HEK293 (cell line): Measurements from ENCODE around the gene CCNB3.

ENCODE experiments used
- CTCF ChIA-PET: fragments of 350-600 bp; formaldehyde crosslinking; extraction: SDS; loops from one replicate; lab custom pipeline; 2021; ENCODE audit warnings: antibody characterized with exemption; lab: Yijun Ruan, JAX
- POLR2A ChIA-PET: fragments of 300-600 bp; formaldehyde crosslinking; extraction: SDS; loops from one replicate; lab custom pipeline; 2020; ENCODE audit warnings: antibody characterized with exemption, inconsistent platforms; lab: Yijun Ruan, JAX
- H3K27ac ChIP-seq: fragments of 200-500 bp; sonication (Bioruptor generic); 2 replicates; pipeline ENCODE4 v1.5.1; 2014; ENCODE audit warnings: low read depth, low read length, control low read depth, inconsistent platforms; ENCODE audit errors: extremely low read depth
- H3K36me3 ChIP-seq, 2 experiments: fragments of 200-500 bp in 1 of 2; sonication (Bioruptor generic) in 1 of 2; 1 replicate in 1 of 2; 2 replicates in 1 of 2; pipeline ENCODE4 v1.5.1; 2014 to 2017; ENCODE audit warnings: inconsistent platforms in 2 of 2, low read length in 2 of 2; ENCODE audit not compliant: control insufficient read depth in 2 of 2, insufficient read depth in 1 of 2
- H3K4me1 ChIP-seq: fragments of 200-500 bp; sonication (Bioruptor generic); 2 replicates; pipeline ENCODE4 v1.5.1; 2014; ENCODE audit warnings: mild to moderate bottlenecking, low read length, inconsistent platforms; ENCODE audit not compliant: control insufficient read depth, insufficient read depth
- H3K4me3 ChIP-seq: 2 replicates; pipeline ENCODE4 v1.5.1; 2011; ENCODE audit warnings: low read depth, mild to moderate bottlenecking, control low read depth, low read length, moderate library complexity
- H3K9me3 ChIP-seq: fragments of 200-500 bp; sonication (Bioruptor generic); 2 replicates; pipeline ENCODE4 v1.5.1; 2014; ENCODE audit warnings: low read depth, low read length, inconsistent platforms; ENCODE audit not compliant: control insufficient read depth, insufficient read depth
- KLF8 ChIP-seq: fragments of 450-650 bp; formaldehyde crosslinking; IDR thresholded peaks from 2 replicates; pipeline ENCODE4 v1.5.1; 2016; ENCODE audit warnings: missing biosample characterization, missing genetic modification characterization
- MEIS1 ChIP-seq: sonication (generic); formaldehyde crosslinking; IDR thresholded peaks from 2 replicates; pipeline ENCODE4 v1.8.1; 2022; ENCODE audit warnings: missing genetic modification reagents, mild to moderate bottlenecking, borderline replicate concordance
- MYNN ChIP-seq: fragments of 450-650 bp; formaldehyde crosslinking; IDR thresholded peaks from 2 replicates; pipeline ENCODE4 v1.5.1; 2016; ENCODE audit warnings: missing biosample characterization, missing genetic modification characterization, borderline replicate concordance
- MZF1 ChIP-seq: fragments of 450-650 bp; formaldehyde crosslinking; IDR thresholded peaks from 2 replicates; pipeline ENCODE4 v1.5.1; 2017; ENCODE audit warnings: missing biosample characterization, missing genetic modification characterization, borderline replicate concordance
- SCRT1 ChIP-seq: fragments of 450-650 bp; formaldehyde crosslinking; IDR thresholded peaks from 2 replicates; pipeline ENCODE4 v1.5.1; 2016; ENCODE audit warnings: missing biosample characterization, missing genetic modification characterization, borderline replicate concordance
- SP3 ChIP-seq: fragments of 450-650 bp; formaldehyde crosslinking; IDR thresholded peaks from 2 replicates; pipeline ENCODE4 v1.5.1; 2016; ENCODE audit warnings: missing biosample characterization, missing genetic modification characterization
- SP7 ChIP-seq: fragments of 450-650 bp; formaldehyde crosslinking; IDR thresholded peaks from 2 replicates; pipeline ENCODE4 v1.5.1; 2016; ENCODE audit warnings: missing biosample characterization, missing genetic modification characterization
- ZBTB1 ChIP-seq: fragments of 450-650 bp; formaldehyde crosslinking; IDR thresholded peaks from 2 replicates; pipeline ENCODE4 v1.5.1; 2016; ENCODE audit warnings: missing biosample characterization, missing genetic modification characterization
- ZBTB48 ChIP-seq: fragments of 450-650 bp; formaldehyde crosslinking; IDR thresholded peaks from 2 replicates; pipeline ENCODE4 v1.5.1; 2016; ENCODE audit warnings: missing biosample characterization, missing genetic modification characterization
- ZBTB7A ChIP-seq: fragments of 450-650 bp; formaldehyde crosslinking; IDR thresholded peaks from 2 replicates; pipeline ENCODE4 v1.5.1; 2016; ENCODE audit warnings: low read depth, missing biosample characterization, missing genetic modification characterization
- ZEB2 ChIP-seq: fragments of 450-650 bp; formaldehyde crosslinking; IDR thresholded peaks from 2 replicates; pipeline ENCODE4 v1.5.1; 2016; ENCODE audit warnings: missing biosample characterization, missing genetic modification characterization
- ZFP37 ChIP-seq: fragments of 450-650 bp; formaldehyde crosslinking; IDR thresholded peaks from 2 replicates; pipeline ENCODE4 v1.5.1; 2016; ENCODE audit warnings: missing biosample characterization, missing genetic modification characterization
- ZNF140 ChIP-seq: fragments of 450-650 bp; formaldehyde crosslinking; IDR thresholded peaks from 2 replicates; pipeline ENCODE4 v1.5.1; 2016; ENCODE audit warnings: missing biosample characterization, missing genetic modification characterization
- ZNF174 ChIP-seq: fragments of 450-650 bp; formaldehyde crosslinking; IDR thresholded peaks from 2 replicates; pipeline ENCODE4 v1.5.0; 2017; ENCODE audit warnings: missing biosample characterization, mild to moderate bottlenecking, missing genetic modification characterization
- ZNF202 ChIP-seq: fragments of 450-650 bp; formaldehyde crosslinking; IDR thresholded peaks from 2 replicates; pipeline ENCODE4 v1.5.1; 2016; ENCODE audit warnings: missing biosample characterization, missing genetic modification characterization, borderline replicate concordance
- ZNF48 ChIP-seq: fragments of 450-650 bp; formaldehyde crosslinking; IDR thresholded peaks from 2 replicates; pipeline ENCODE4 v1.5.1; 2016; ENCODE audit warnings: missing biosample characterization, missing genetic modification characterization
- ZNF521 ChIP-seq: fragments of 450-650 bp; formaldehyde crosslinking; IDR thresholded peaks from 2 replicates; pipeline ENCODE4 v1.5.1; 2017; ENCODE audit warnings: missing biosample characterization, mild to moderate bottlenecking, missing genetic modification characterization
- ZNF558 ChIP-seq: fragments of 450-650 bp; formaldehyde crosslinking; IDR thresholded peaks from 2 replicates; pipeline ENCODE4 v1.5.1; 2016; ENCODE audit warnings: missing biosample characterization, missing genetic modification characterization
- ZNF561 ChIP-seq: fragments of 450-650 bp; IDR thresholded peaks from 2 replicates; pipeline ENCODE4 v1.5.1; 2018; ENCODE audit warnings: missing biosample characterization, missing genetic modification characterization, borderline replicate concordance
- ZNF629 ChIP-seq: fragments of 450-650 bp; formaldehyde crosslinking; IDR thresholded peaks from 2 replicates; pipeline ENCODE4 v1.5.1; 2017; ENCODE audit warnings: missing biosample characterization, missing genetic modification characterization
- ZNF747 ChIP-seq: fragments of 450-650 bp; formaldehyde crosslinking; IDR thresholded peaks from 2 replicates; pipeline ENCODE4 v1.5.1; 2016; ENCODE audit warnings: missing biosample characterization, missing genetic modification characterization
- ZNF777 ChIP-seq: fragments of 450-650 bp; formaldehyde crosslinking; IDR thresholded peaks from 2 replicates; pipeline ENCODE4 v1.5.1; 2017; ENCODE audit warnings: missing biosample characterization, missing genetic modification characterization, borderline replicate concordance
- ZNF791 ChIP-seq: fragments of 450-650 bp; formaldehyde crosslinking; IDR thresholded peaks from 2 replicates; pipeline ENCODE4 v1.5.1; 2016; ENCODE audit warnings: missing biosample characterization, missing genetic modification characterization
- ZNF792 ChIP-seq: fragments of 450-650 bp; formaldehyde crosslinking; IDR thresholded peaks from 2 replicates; pipeline ENCODE4 v1.5.1; 2016; ENCODE audit warnings: missing biosample characterization, missing genetic modification characterization
- ZXDB ChIP-seq: fragments of 450-650 bp; formaldehyde crosslinking; IDR thresholded peaks from 2 replicates; pipeline ENCODE4 v1.5.1; 2016; ENCODE audit warnings: missing biosample characterization, missing genetic modification characterization
- TF ChIP-seq, protein P1 (sequence below): fragments of 450-650 bp; formaldehyde crosslinking; IDR thresholded peaks from 2 replicates; pipeline ENCODE4; 2016; ENCODE audit warnings: missing biosample characterization, missing genetic modification characterization
- TF ChIP-seq, protein P2 (sequence below): fragments of 450-650 bp; formaldehyde crosslinking; IDR thresholded peaks from 2 replicates; pipeline ENCODE4 v1.5.1; 2016; ENCODE audit warnings: missing biosample characterization, missing genetic modification characterization
- TF ChIP-seq, protein P3 (sequence below): fragments of 450-650 bp; IDR thresholded peaks from 2 replicates; pipeline ENCODE4 v1.5.1; 2018; ENCODE audit warnings: missing biosample characterization, mild to moderate bottlenecking, missing genetic modification characterization
- TF ChIP-seq, protein P4 (sequence below): fragments of 450-650 bp; formaldehyde crosslinking; IDR thresholded peaks from 2 replicates; pipeline ENCODE4 v1.5.1; 2016; ENCODE audit warnings: missing biosample characterization, missing genetic modification characterization

The CCNB3 gene

DNA sequence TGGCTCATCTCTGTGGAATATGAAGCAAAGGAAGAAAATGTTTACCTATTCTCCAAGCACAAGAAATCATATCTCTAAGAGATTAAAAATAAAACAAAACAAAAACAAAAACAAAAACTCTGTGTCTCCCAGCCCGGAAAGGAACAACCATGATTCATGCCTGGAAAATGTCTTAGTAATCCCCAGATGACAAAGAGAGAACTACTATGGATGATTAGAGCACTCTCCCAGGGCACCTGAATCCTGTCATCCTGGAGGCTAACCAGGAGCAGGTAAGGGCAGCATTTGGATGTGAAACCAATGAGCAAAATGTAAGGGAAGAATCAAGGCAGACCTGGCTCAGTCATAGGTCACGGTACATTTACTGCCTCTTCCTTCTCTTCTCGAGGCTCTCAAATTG lies 2.0 kb upstream of the CCNB3 start (continued):
- TF ChIP-seq SP3 (tag by site-specific recombination) (no peak), ZNF202 (no peak), ZNF558 (tag by site-specific recombination) (no peak), ZNF521 (tag by site-specific recombination) (no peak), ZFP37 (tag by site-specific recombination) (no peak)

DNA sequence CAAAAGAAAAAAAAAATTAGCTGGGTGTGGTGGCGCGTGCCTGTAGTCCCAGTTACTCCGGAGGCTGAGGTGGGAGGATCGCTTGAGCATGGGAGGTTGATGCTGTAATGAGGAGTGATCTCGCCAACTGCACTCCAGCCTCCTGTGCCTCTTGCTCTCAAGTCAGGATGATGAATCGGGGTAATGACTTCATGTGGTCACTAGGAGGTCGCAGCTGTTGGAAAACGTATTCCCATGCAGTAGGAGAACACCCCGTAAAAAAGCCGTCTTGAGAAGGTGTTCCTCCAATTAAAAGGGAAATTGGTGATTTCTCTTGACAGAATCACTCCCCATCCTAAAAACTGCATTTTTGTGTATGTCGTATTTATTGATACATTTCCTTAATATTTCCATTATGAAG lies 2.2 kb downstream of the CCNB3 start:
- ChIA-PET CTCF (interaction anchor here (0.7 to 4.5 kb wide), 3 partner anchors 107 to 291 kb away, joined by 3 to 36 read pairs (median 3); no protein-coding TSS in a partner anchor), POLR2A (no interaction called here)
- Histone ChIP-seq H3K9me3 (no peaks in the 10 kb centered on the region), H3K27ac (no peak overlapping the region), H3K4me1 (no peaks in the 10 kb centered on the region), H3K4me3 (no peak overlapping the region), H3K36me3 (no peaks in the 10 kb centered on the region)
- TF ChIP-seq ZBTB7A (no peak), ZNF561 (tag by site-specific recombination) (no peak), ZBTB1 (tag by site-specific recombination) (no peak), ZNF48 (tag by site-specific recombination) (no peak), ZXDB (tag by site-specific recombination) (no peak), ZNF629 (tag by site-specific recombination) (no peak), MZF1 (tag by site-specific recombination) (no peak), SP7 (tag by site-specific recombination) (no peak), SCRT1 (tag by site-specific recombination) (no peak), MEIS1 (CRISPR knock-in tag) (no peak)

DNA sequence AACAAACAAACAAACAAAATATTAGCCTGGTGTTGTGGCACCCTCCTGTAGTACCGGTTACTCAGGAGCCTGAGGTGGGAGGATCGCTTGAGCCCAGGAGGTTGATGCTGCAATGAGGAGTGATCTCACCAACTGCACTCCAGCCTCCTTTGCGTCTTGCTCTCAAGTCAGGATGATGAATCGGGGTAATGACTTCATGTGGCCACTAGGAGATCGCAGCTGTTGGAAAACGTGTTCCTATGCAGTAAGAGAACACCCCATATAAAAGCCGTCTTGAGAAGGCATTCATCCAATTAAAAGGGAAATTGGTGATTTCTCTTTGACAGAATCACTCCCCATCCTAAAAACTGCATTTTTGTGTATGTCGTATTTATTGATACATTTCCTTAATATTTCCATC lies 6.9 kb downstream of the CCNB3 start:
- H3K4me1 ChIP-seq = no peaks in the 10 kb centered on the region
- no peak overlapping the region for H3K4me3 ChIP-seq
- ChIA-PET CTCF (interaction anchor here (0.5 to 1.2 kb wide), 2 partner anchors 13 to 20 kb away, joined by 3 read pairs; no protein-coding TSS in a partner anchor), POLR2A (no interaction called here)
- H3K27ac ChIP-seq = no peak overlapping the region
- H3K9me3 ChIP-seq = no peaks in the 10 kb centered on the region
- H3K36me3 ChIP-seq = no peaks in the 10 kb centered on the region
- no peak for TF ChIP-seq ZBTB48 (tag by site-specific recombination)
- TF ChIP-seq, protein P1, sequence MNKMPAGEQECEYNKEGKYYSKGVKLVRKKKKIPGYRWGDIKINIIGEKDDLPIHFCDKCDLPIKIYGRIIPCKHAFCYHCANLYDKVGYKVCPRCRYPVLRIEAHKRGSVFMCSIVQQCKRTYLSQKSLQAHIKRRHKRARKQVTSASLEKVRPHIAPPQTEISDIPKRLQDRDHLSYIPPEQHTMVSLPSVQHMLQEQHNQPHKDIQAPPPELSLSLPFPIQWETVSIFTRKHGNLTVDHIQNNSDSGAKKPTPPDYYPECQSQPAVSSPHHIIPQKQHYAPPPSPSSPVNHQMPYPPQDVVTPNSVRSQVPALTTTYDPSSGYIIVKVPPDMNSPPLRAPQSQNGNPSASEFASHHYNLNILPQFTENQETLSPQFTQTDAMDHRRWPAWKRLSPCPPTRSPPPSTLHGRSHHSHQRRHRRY (tag by site-specific recombination) = no peak
- TF ChIP-seq, protein P2, sequence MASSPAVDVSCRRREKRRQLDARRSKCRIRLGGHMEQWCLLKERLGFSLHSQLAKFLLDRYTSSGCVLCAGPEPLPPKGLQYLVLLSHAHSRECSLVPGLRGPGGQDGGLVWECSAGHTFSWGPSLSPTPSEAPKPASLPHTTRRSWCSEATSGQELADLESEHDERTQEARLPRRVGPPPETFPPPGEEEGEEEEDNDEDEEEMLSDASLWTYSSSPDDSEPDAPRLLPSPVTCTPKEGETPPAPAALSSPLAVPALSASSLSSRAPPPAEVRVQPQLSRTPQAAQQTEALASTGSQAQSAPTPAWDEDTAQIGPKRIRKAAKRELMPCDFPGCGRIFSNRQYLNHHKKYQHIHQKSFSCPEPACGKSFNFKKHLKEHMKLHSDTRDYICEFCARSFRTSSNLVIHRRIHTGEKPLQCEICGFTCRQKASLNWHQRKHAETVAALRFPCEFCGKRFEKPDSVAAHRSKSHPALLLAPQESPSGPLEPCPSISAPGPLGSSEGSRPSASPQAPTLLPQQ (tag by site-specific recombination) = no peak
- no peak for TF ChIP-seq ZNF777
- TF ChIP-seq, protein P3, sequence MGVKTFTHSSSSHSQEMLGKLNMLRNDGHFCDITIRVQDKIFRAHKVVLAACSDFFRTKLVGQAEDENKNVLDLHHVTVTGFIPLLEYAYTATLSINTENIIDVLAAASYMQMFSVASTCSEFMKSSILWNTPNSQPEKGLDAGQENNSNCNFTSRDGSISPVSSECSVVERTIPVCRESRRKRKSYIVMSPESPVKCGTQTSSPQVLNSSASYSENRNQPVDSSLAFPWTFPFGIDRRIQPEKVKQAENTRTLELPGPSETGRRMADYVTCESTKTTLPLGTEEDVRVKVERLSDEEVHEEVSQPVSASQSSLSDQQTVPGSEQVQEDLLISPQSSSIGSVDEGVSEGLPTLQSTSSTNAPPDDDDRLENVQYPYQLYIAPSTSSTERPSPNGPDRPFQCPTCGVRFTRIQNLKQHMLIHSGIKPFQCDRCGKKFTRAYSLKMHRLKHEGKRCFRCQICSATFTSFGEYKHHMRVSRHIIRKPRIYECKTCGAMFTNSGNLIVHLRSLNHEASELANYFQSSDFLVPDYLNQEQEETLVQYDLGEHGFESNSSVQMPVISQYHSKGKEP (tag by site-specific recombination) = no peak
- TF ChIP-seq MYNN (tag by site-specific recombination) = no peak
- TF ChIP-seq ZNF174 (tag by site-specific recombination) = no peak
- TF ChIP-seq, protein P4, sequence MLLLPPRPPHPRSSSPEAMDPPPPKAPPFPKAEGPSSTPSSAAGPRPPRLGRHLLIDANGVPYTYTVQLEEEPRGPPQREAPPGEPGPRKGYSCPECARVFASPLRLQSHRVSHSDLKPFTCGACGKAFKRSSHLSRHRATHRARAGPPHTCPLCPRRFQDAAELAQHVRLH = no peak
- no peak for TF ChIP-seq ZEB2 (tag by site-specific recombination)
- no peak for TF ChIP-seq ZNF747 (tag by site-specific recombination)
- no peak for TF ChIP-seq ZNF791 (tag by site-specific recombination)
- TF ChIP-seq ZXDB (tag by site-specific recombination) = no peak
- TF ChIP-seq ZNF792 (tag by site-specific recombination) = no peak
- TF ChIP-seq ZNF140 (tag by site-specific recombination) = no peak
- no peak for TF ChIP-seq KLF8 (tag by site-specific recombination)
